K562 (cell line): Measurements from ENCODE around the gene ERC2. TPM values are rescaled to one million over a fixed set of nuclear protein-coding genes. Genes with fewer than 3 reads are reported as not detected.

Experiments used
- ATAC-seq: fragments of 200-7000 bp; cut with Tn5 transposase; 3 replicates; pipeline ENCODE4 v1.9.1; 2020; ENCODE audit warnings: moderate library complexity
- BruUV-seq: library from RNA; stranded (reverse); fragments of 400-500 nt; replicated peaks from 2 replicates; lab custom pipeline; 2021; lab: Mats Ljungman, UMichigan
- CTCF ChIA-PET: fragments of 300-600 bp; formaldehyde crosslinking; extraction: SDS; loops from one replicate; lab custom pipeline; 2021; ENCODE audit warnings: low intra/inter-chr PET ratio; lab: Yijun Ruan, JAX
- POLR2A ChIA-PET: fragments of 300-600, 350-650 bp; sonication (Branson Sonifier 250); formaldehyde crosslinking; extraction: SDS; loops from one replicate; lab custom pipeline; 2021; ENCODE audit warnings: antibody characterized with exemption, inconsistent platforms; lab: Yijun Ruan, JAX
- DNase-seq, 4 experiments: peaks; one replicate each; pipeline versions ENCODE4 v3.0.0 to v3.0.0-alpha.2; 2011 to 2018; ENCODE audit warnings: low spot score in 3 of 4, mixed read lengths in 3 of 4; ENCODE audit errors: extremely low read depth in 1 of 4
- FAIRE-seq: peaks from 2 replicates; lab custom pipeline; 2011; peaks lifted over from hg19 to GRCh38; lab: Jason Lieb, UNC
- H2AFZ ChIP-seq: 2 replicates; pipeline ENCODE4 v1.6.0; 2011; ENCODE audit warnings: low read depth, low read length, control low read depth, inconsistent platforms
- H3K27ac ChIP-seq: fragments of 200-600 bp; 3 replicates; pipeline ENCODE4 v1.8.0; 2011; ENCODE audit warnings: low read depth, mild to moderate bottlenecking, control low read depth, inconsistent platforms, low read length, moderate library complexity, mixed read lengths; ENCODE audit errors: extremely low read depth
- H3K27me3 ChIP-seq, 2 experiments: fragments of 300-600 bp in 1 of 2; 2 replicates in 1 of 2; 3 replicates in 1 of 2; pipeline versions ENCODE4 v1.6.0 to v1.8.0; 2011; ENCODE audit warnings: inconsistent platforms in 2 of 2, low read length in 2 of 2, mild to moderate bottlenecking in 1 of 2, mixed read lengths in 1 of 2, moderate library complexity in 1 of 2; ENCODE audit not compliant: control insufficient read depth in 2 of 2, insufficient read depth in 2 of 2
- H3K36me3 ChIP-seq: fragments of 300-600 bp; 3 replicates; pipeline ENCODE4 v1.8.0; 2011; ENCODE audit warnings: mild to moderate bottlenecking, low read length, inconsistent platforms; ENCODE audit not compliant: control insufficient read depth, insufficient read depth
- H3K4me1 ChIP-seq, 2 experiments: fragments of 200-600 bp in 1 of 2; replicated peaks in 1 of 2; 2 replicates in 1 of 2; 3 replicates in 1 of 2; pipeline versions ENCODE4 v1.5.1 to v1.8.0; 2011; ENCODE audit warnings: inconsistent platforms in 2 of 2, low read length in 2 of 2, mild to moderate bottlenecking in 1 of 2, mixed read lengths in 1 of 2, moderate library complexity in 1 of 2; ENCODE audit not compliant: control insufficient read depth in 2 of 2, insufficient read depth in 2 of 2
- H3K4me2 ChIP-seq: 2 replicates; pipeline ENCODE4 v1.6.1; 2011; ENCODE audit warnings: low read length, control low read depth, inconsistent platforms, mixed read lengths; ENCODE audit not compliant: insufficient read depth
- H3K4me3 ChIP-seq: fragments of 200-600 bp; sonication (generic), shearing (Covaris generic); 2 replicates; pipeline ENCODE4 v1.5.1; 2016; ENCODE audit warnings: control low read depth, inconsistent platforms
- H3K79me2 ChIP-seq: fragments of 200-600 bp; 3 replicates; pipeline ENCODE4 v1.8.0; 2011; ENCODE audit warnings: low read length, inconsistent platforms; ENCODE audit not compliant: control insufficient read depth, insufficient read depth
- H3K9ac ChIP-seq, 2 experiments: 2 replicates each; pipeline versions ENCODE4 v1.6.0 to v1.6.1; 2011; ENCODE audit warnings: low read depth in 2 of 2, low read length in 2 of 2, control low read depth in 1 of 2, inconsistent platforms in 1 of 2, mild to moderate bottlenecking in 1 of 2, mixed read lengths in 1 of 2; ENCODE audit not compliant: insufficient read depth in 1 of 2
- H3K9me1 ChIP-seq: one replicate; pipeline ENCODE4 v1.6.0; 2011; ENCODE audit warnings: inconsistent platforms, mild to moderate bottlenecking, low read length, moderate library complexity; ENCODE audit not compliant: control insufficient read depth, insufficient read depth
- H3K9me3 ChIP-seq: replicated peaks from 2 replicates; pipeline ENCODE4 v1.5.1; 2011; ENCODE audit warnings: low read depth, low read length, inconsistent platforms; ENCODE audit not compliant: control insufficient read depth, insufficient read depth
- H4K20me1 ChIP-seq: replicated peaks from 2 replicates; pipeline ENCODE4 v1.6.1; 2011; ENCODE audit warnings: low read length, inconsistent platforms, mixed read lengths; ENCODE audit not compliant: control insufficient read depth, insufficient read depth
- ATF7 ChIP-seq: fragments of 450-650 bp; IDR thresholded peaks from 2 replicates; pipeline ENCODE4 v1.7.1; 2014; ENCODE audit warnings: mild to moderate bottlenecking, moderate library complexity
- EGR1 ChIP-seq: fragments of 450-650 bp; conservative IDR thresholded peaks from 2 replicates; pipeline ENCODE4 v1.6.1; 2017; ENCODE audit warnings: mild to moderate bottlenecking
- ESRRB ChIP-seq: fragments of 250-450 bp; sonication (Bioruptor Pico); IDR thresholded peaks from 2 replicates; pipeline ENCODE4 v1.5.0; 2020; ENCODE audit warnings: mild to moderate bottlenecking, moderate library complexity, borderline replicate concordance
- FOXA3 ChIP-seq, 2 experiments: fragments of 450-650 bp in 1 of 2; sonication (generic) in 1 of 2; formaldehyde crosslinking; IDR thresholded peaks in 1 of 2; conservative IDR thresholded peaks in 1 of 2; 2 replicates each; pipeline versions ENCODE4 v1.4.0 to v1.8.0; 2020 to 2022; ENCODE audit warnings: mild to moderate bottlenecking in 2 of 2, missing genetic modification reagents in 1 of 2
- HMGN3 ChIP-seq: IDR thresholded peaks from 2 replicates; pipeline ENCODE4 v1.6.1; 2011; ENCODE audit warnings: borderline replicate concordance, low read depth, mild to moderate bottlenecking, mixed read lengths, low read length; ENCODE audit not compliant: insufficient read length; ENCODE audit errors: extremely low read depth
- TGIF2 ChIP-seq: sonication (generic); formaldehyde crosslinking; IDR thresholded peaks from 2 replicates; pipeline ENCODE4 v1.8.1; 2022; ENCODE audit warnings: mild to moderate bottlenecking, missing genetic modification reagents, moderate library complexity
- ZEB2 ChIP-seq: fragments of 450-650 bp; IDR thresholded peaks from 2 replicates; pipeline ENCODE4 v1.6.1; 2016
- WGBS: fragments of 100-300 bp; shearing (Covaris generic); methylation state at CpG from one replicate; pipeline ENCODE4 v1.1.6; 2016; ENCODE audit warnings: low coverage, mixed read lengths; ENCODE audit not compliant: insufficient coverage; ENCODE audit errors: missing lambda C conversion rate; 5-methylcytosine and 5-hydroxymethylcytosine counted together
- in situ Hi-C: fragments of 300-500 bp; cut with MboI; formaldehyde crosslinking; loops from 4 replicates; pipeline ENCODE4 v1.15.0; 2018; ENCODE audit warnings: inconsistent platforms, mixed read lengths
- intact Hi-C: fragments of 100-400 bp; cut with micrococcal nuclease; formaldehyde crosslinking; loops from 2 replicates; pipeline ENCODE4 v1.14.2; 2022
- polyA plus RNA-seq, 8 experiments: library from polyadenylated mRNA; depleted of rRNA in 4 of 8; stranded (reverse) in 5 of 8; unstranded in 3 of 8; fragments of >200 nt; fragmentation: Nextera tagmentation in 2 of 8; fragmentation: Illumina TruSeq in 1 of 8; extraction: Ambion mirVana in 2 of 8; extraction: Trizol in 1 of 8; gene quantifications; 2 replicates each; pipeline versions ENCODE4 v1.2.1 to v1.2.3, GENCODE V29; 2011 to 2014; ENCODE audit warnings: inconsistent platforms in 1 of 8, missing spikeins in 1 of 8
- total RNA-seq, 7 experiments: library from RNA; depleted of rRNA in 6 of 7; stranded (reverse); fragments of >200 nt in 6 of 7; fragmentation: Illumina TruSeq in 2 of 7; extraction: Trizol in 2 of 7; gene quantifications; 2 replicates each; pipeline versions ENCODE4 v1.2.1 to v1.2.3, GENCODE V29; 2011 to 2021; ENCODE audit warnings: low replicate concordance in 1 of 7
- TF ChIP-seq, protein P1 (sequence below), 2 experiments: fragments of 450-650 bp in 1 of 2; sonication (generic) in 1 of 2; formaldehyde crosslinking in 1 of 2; IDR thresholded peaks; 2 replicates each; pipeline versions ENCODE4 v1.7.1 to v1.9.0; 2016 to 2022; ENCODE audit warnings: inconsistent platforms in 1 of 2, mild to moderate bottlenecking in 1 of 2, missing genetic modification reagents in 1 of 2

ERC2 gene
- total and polyA plus RNA-seq, 9 of the 15 experiments (the other 6 are each of a cell fraction or from before 2014, with no cell fraction given): 0.04 to 0.18 (median 0.07) TPM; not detected in 2

DNA sequence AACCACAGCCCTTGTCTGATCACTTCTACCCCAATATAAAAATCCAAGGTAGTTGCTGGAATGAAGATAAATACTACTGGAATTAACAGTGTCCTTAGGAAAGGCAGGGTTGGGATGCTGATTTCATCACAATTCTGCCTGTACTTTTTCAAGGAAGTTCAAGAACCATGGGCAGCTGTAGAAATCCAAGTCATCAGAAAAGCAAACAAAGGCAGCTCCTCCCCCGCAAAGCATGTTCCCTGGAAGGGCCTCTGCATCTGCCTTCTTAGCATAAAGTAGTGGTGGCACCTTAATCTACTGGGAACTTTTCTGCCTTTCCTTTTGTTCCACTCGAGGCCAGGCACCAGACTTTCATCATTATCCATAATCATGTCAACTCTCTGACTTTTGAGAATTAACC, 54.4 kb downstream of the ERC2 start:
- Histone ChIP-seq H3K9me1 (no peaks in the 10 kb centered on the region), H4K20me1 (no peaks in the 10 kb centered on the region), H3K4me1 (no peaks in the 10 kb centered on the region), H3K4me3 (no peak overlapping the region), H3K9ac (no peak overlapping the region), H3K9me3 (no peaks in the 10 kb centered on the region), H3K79me2 (no peaks in the 10 kb centered on the region), H2AFZ (no peak overlapping the region), H3K4me2 (no peak overlapping the region), H3K27ac (no peak overlapping the region), H3K36me3 (no peaks in the 10 kb centered on the region), H3K27me3 (no peaks in the 10 kb centered on the region)
- in situ Hi-C loops (no loop called here), intact Hi-C loops (no loop called here)
- DNase-seq: no peak
- no peak for ATAC-seq
- WGBS: 0% methylated on average over 1 of the region's 2 CpGs
- ChIA-PET POLR2A (interaction anchor here (1.4 kb wide), 1 partner anchor 12 kb away, joined by 3 read pairs; no protein-coding TSS in a partner anchor), CTCF (no interaction called here)
- FAIRE-seq: no peak
- BruUV-seq: no TSS peak
- TF ChIP-seq, protein P1, sequence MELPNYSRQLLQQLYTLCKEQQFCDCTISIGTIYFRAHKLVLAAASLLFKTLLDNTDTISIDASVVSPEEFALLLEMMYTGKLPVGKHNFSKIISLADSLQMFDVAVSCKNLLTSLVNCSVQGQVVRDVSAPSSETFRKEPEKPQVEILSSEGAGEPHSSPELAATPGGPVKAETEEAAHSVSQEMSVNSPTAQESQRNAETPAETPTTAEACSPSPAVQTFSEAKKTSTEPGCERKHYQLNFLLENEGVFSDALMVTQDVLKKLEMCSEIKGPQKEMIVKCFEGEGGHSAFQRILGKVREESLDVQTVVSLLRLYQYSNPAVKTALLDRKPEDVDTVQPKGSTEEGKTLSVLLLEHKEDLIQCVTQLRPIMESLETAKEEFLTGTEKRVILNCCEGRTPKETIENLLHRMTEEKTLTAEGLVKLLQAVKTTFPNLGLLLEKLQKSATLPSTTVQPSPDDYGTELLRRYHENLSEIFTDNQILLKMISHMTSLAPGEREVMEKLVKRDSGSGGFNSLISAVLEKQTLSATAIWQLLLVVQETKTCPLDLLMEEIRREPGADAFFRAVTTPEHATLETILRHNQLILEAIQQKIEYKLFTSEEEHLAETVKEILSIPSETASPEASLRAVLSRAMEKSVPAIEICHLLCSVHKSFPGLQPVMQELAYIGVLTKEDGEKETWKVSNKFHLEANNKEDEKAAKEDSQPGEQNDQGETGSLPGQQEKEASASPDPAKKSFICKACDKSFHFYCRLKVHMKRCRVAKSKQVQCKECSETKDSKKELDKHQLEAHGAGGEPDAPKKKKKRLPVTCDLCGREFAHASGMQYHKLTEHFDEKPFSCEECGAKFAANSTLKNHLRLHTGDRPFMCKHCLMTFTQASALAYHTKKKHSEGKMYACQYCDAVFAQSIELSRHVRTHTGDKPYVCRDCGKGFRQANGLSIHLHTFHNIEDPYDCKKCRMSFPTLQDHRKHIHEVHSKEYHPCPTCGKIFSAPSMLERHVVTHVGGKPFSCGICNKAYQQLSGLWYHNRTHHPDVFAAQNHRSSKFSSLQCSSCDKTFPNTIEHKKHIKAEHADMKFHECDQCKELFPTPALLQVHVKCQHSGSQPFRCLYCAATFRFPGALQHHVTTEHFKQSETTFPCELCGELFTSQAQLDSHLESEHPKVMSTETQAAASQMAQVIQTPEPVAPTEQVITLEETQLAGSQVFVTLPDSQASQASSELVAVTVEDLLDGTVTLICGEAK (IDR thresholded peaks at IDR 0.05): no peak
- TF ChIP-seq, protein P1 (CRISPR knock-in tag; IDR thresholded peaks at IDR 0.05): no peak
- TF ChIP-seq TGIF2 (CRISPR knock-in tag) (no peak), ZEB2 (no peak), ESRRB (CRISPR knock-in tag) (no peak), ATF7 (no peak), FOXA3 (CRISPR knock-in tag; conservative IDR thresholded peaks at IDR 0.05 in 1 of 2, IDR thresholded peaks at IDR 0.05 in 1 of 2) (peak in 1 of 2 experiments; percentile 26; a peak in 1 of 4 replicates), HMGN3 (no peak), EGR1 (peak; percentile 33; the same call in 1 of the 2 replicates)
